ENCODE data around the gene SMARCC1.

SMARCC1 gene

DNA sequence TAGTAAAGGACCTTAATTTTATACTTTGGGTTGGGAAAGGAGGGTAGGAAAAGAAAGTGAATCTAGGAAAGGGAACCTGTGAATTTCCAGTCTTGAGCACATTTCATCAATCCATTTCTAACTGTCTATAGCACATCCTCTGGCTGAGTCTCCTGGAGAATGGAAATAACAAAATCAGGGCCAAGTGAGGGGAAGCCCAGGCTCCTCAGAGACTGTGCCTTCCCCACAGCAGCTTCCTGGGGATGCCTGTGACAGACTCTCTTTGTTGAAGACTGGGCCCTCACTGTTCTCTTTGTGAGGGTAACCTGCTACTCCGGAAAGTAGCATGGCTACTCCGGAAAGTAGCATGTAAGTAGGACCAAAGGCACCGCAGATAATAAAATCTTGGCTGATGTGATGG is 180.4 kb downstream of the SMARCC1 start:
- Histone ChIP-seq H3K9me3 (ENCODE audit: insufficient read depth, low read length) (no peaks in the 10 kb centered on the region), H3K4me2 (ENCODE audit: low read depth, low read length, poor library complexity, severe bottlenecking) (no peak overlapping the region), H3K27ac (ENCODE audit: low read depth, low read length) (no peak overlapping the region), H3F3A (ENCODE audit: insufficient read depth) (no peaks in the 10 kb centered on the region), H3K9me2 (replicated peaks; ENCODE audit: insufficient read depth, low read length) (no peaks in the 10 kb centered on the region), H3K36me3 (ENCODE audit: low read length) (peaks cover 7% of the 10 kb centered on the region), H3K9ac (ENCODE audit: low read length) (no peak overlapping the region), H3K27me3 (ENCODE audit: low read length) (no peaks in the 10 kb centered on the region), H3K79me2 (ENCODE audit: insufficient read depth, low read length) (0 out of 2 replicates have a peak, but pooled peaks cover 5% of the 10 kb centered on the region), H4K20me1 (ENCODE audit: low read depth, low read length) (no peaks in the 10 kb centered on the region; the same call in 1 of the 2 replicates), H3K4me3 (ENCODE audit: insufficient read depth, low read length, poor library complexity, severe bottlenecking) (no peak overlapping the region), H2AFZ (ENCODE audit: low read depth, low read length, severe bottlenecking) (no peak overlapping the region)
- TF ChIP-seq EZH2phosphoT487 (conservative IDR thresholded peaks at IDR 0.05; ENCODE audit: low read length) = no peak
- TF ChIP-seq, protein P1, sequence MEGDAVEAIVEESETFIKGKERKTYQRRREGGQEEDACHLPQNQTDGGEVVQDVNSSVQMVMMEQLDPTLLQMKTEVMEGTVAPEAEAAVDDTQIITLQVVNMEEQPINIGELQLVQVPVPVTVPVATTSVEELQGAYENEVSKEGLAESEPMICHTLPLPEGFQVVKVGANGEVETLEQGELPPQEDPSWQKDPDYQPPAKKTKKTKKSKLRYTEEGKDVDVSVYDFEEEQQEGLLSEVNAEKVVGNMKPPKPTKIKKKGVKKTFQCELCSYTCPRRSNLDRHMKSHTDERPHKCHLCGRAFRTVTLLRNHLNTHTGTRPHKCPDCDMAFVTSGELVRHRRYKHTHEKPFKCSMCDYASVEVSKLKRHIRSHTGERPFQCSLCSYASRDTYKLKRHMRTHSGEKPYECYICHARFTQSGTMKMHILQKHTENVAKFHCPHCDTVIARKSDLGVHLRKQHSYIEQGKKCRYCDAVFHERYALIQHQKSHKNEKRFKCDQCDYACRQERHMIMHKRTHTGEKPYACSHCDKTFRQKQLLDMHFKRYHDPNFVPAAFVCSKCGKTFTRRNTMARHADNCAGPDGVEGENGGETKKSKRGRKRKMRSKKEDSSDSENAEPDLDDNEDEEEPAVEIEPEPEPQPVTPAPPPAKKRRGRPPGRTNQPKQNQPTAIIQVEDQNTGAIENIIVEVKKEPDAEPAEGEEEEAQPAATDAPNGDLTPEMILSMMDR (IDR thresholded peaks at IDR 0.05; ENCODE audit: insufficient read depth, low read length, poor library complexity, severe bottlenecking) = no peak

DNA sequence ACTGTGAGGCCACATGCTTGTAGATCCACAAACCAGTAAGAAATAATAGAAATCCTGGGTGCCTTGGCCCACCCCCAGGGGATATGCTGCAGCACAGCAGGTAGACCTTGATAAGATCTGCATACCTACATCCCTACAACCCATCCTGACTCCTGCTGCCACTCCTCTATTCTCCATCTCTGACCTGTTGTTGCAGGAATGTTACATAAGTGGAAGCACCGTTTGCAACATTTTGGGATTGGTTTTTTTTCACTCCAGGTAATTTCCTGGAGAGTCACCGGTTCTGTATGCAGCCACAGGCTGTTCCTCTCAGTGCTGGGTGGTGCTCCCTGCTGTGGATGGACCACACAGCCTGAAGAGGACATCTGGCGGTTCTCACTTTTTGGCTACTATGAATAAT is 186.9 kb downstream of the SMARCC1 start:
- H3K9ac ChIP-seq (ENCODE audit: low read length) = no peak overlapping the region
- peaks cover 4% of the 10 kb centered on the region; the same call in 1 of the 2 replicates for H3F3A ChIP-seq (ENCODE audit: insufficient read depth)
- no peak overlapping the region for H3K27ac ChIP-seq (ENCODE audit: low read depth, low read length)
- H3K36me3 ChIP-seq (ENCODE audit: low read length) = peaks cover 8% of the 10 kb centered on the region; the same call in 1 of the 2 replicates
- H3K4me2 ChIP-seq (ENCODE audit: low read depth, low read length, poor library complexity, severe bottlenecking) = no peak overlapping the region
- no peaks in the 10 kb centered on the region for H3K27me3 ChIP-seq (ENCODE audit: low read length)
- H3K79me2 ChIP-seq (ENCODE audit: insufficient read depth, low read length) = no peaks in the 10 kb centered on the region
- TF ChIP-seq, protein P1 (IDR thresholded peaks at IDR 0.05; ENCODE audit: insufficient read depth, low read length, poor library complexity, severe bottlenecking) = no peak
- no peak for TF ChIP-seq EZH2phosphoT487 (conservative IDR thresholded peaks at IDR 0.05; ENCODE audit: low read length)
- H4K20me1 ChIP-seq (ENCODE audit: low read depth, low read length) = 0 out of 2 replicates have a peak, but pooled peaks cover 4% of the 10 kb centered on the region
- H3K9me3 ChIP-seq (ENCODE audit: insufficient read depth, low read length) = no peaks in the 10 kb centered on the region
- H3K4me3 ChIP-seq (ENCODE audit: insufficient read depth, low read length, poor library complexity, severe bottlenecking) = no peak overlapping the region
- H2AFZ ChIP-seq (ENCODE audit: low read depth, low read length, severe bottlenecking) = no peak overlapping the region
- no peaks in the 10 kb centered on the region for H3K9me2 ChIP-seq (replicated peaks; ENCODE audit: insufficient read depth, low read length)

DNA sequence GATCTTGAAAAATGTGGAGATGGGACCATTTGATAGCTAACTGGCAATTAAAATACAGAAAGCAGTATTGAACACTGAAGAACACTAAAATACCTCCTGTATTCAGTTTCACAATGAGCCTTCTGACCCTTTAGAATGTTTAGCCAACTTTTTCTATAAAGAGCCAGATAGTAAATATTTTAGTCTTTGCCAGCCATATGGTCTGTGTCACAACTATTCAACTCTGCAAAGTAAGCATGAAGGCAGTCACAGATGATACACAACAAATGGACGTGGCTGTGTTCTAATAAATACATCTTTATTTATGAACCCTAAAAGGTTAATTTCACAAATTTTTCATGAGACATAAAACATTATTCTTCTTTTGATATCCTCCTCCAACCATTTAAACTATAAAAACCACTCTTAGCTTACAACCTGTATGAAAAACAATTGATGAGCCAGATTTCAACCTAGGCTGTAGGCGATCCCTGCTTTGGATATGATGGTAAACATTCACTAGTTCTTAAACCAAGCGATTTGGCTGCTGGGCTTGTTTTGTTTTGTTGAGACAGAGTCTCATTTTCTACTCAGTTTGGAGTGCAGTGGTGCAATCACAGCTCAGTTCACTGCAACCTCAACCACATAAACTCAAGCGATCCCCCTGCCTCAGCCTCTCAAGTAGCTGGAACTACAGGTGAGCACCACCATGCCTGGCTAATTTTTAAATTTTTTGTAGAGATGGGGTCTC is 189.5 kb downstream of the SMARCC1 start:
- Histone ChIP-seq H3K36me3 (ENCODE audit: low read length) (peaks cover 13% of the 10 kb centered on the region; the same call in 1 of the 2 replicates), H4K20me1 (ENCODE audit: low read depth, low read length) (0 out of 2 replicates have a peak, but pooled peaks cover 4% of the 10 kb centered on the region), H2AFZ (ENCODE audit: low read depth, low read length, severe bottlenecking) (no peak overlapping the region), H3K9me3 (ENCODE audit: insufficient read depth, low read length) (no peaks in the 10 kb centered on the region), H3K4me2 (ENCODE audit: low read depth, low read length, poor library complexity, severe bottlenecking) (no peak overlapping the region), H3K4me3 (ENCODE audit: insufficient read depth, low read length, poor library complexity, severe bottlenecking) (no peak overlapping the region), H3K79me2 (ENCODE audit: insufficient read depth, low read length) (no peaks in the 10 kb centered on the region), H3K9ac (ENCODE audit: low read length) (no peak overlapping the region), H3F3A (ENCODE audit: insufficient read depth) (peaks cover 4% of the 10 kb centered on the region; the same call in 1 of the 2 replicates), H3K9me2 (replicated peaks; ENCODE audit: insufficient read depth, low read length) (no peaks in the 10 kb centered on the region), H3K27ac (ENCODE audit: low read depth, low read length) (no peak overlapping the region), H3K27me3 (ENCODE audit: low read length) (no peaks in the 10 kb centered on the region)
- no peak for TF ChIP-seq EZH2phosphoT487 (conservative IDR thresholded peaks at IDR 0.05; ENCODE audit: low read length)
- TF ChIP-seq, protein P1 (IDR thresholded peaks at IDR 0.05; ENCODE audit: insufficient read depth, low read length, poor library complexity, severe bottlenecking) = no peak
